ENCODE results near the gene NLGN4X.

NLGN4X gene

DNA sequence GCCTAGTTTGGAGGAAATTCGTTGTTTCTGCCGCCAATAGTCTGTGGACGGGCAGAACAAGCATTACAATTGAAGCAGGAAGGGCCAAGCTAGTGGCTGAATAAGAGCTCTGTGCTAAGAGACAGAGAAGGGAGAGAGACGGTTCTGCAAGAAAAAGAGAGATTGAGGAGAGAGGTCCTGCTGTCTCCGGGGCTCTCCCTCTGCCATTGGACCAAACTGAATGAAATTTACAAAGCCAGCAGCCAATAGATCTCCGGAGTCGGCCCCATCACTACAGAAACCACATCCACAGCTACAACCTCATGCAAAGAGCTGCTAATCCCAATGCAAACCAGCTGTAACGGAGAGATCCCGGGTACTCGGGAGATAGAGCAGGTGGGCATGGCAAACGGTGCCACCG, at the start of gene NLGN4X:
TSS of gene NLGN4X (minus strand) at position 148 of the 400 bp plus-strand sequence. CDS start 77,401 bp downstream, outside the sequence.
- H3K27ac ChIP-seq = no peak within 1 kb of the TSS
- no peak within 1 kb of the TSS for H3K9ac ChIP-seq
- H3K4me2 ChIP-seq = no peak within 1 kb of the TSS
- no peaks in the 10 kb centered on the region for H4K20me1 ChIP-seq
- no peak within 1 kb of the TSS for H3K4me3 ChIP-seq
- TF ChIP-seq Cebpa-rat (IDR thresholded peaks at IDR 0.05) = no peak
- H3K36me3 ChIP-seq = no peaks in the 10 kb centered on the region
- peaks cover 16 to 23% (median 18%) of the 10 kb centered on the region in 11 experiments for H3K9me3 ChIP-seq (replicated peaks in 1 of 11)
- peaks cover 0 to 10% (median 5%) of the 10 kb centered on the region in 11 experiments; a peak in 9 of 22 replicates for H3K27me3 ChIP-seq
- peaks cover 0 to 16% (median 0%) of the 10 kb centered on the region in 10 experiments; a peak in 7 of 20 replicates for H3K4me1 ChIP-seq

DNA sequence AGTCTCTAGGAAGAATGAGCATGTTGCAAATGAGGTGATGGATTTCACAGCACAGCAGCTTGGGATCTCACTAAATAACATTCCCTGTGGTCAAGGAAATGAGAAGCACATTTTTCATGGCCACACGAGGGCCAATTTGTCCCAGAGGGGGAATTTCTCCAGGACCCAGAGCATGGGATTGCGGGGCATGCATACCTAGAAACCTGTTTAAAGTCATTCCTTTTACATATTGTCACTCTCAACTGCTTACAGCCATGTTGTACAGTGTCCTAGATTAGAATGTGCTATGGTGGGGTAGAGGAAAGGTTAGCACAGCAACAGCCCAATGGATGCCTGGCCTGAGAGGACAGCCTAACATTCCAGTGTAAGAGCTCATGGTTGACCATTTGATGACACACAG, 37.4 kb upstream of the NLGN4X start:
- no peak for TF ChIP-seq Cebpa-rat (IDR thresholded peaks at IDR 0.05)

DNA sequence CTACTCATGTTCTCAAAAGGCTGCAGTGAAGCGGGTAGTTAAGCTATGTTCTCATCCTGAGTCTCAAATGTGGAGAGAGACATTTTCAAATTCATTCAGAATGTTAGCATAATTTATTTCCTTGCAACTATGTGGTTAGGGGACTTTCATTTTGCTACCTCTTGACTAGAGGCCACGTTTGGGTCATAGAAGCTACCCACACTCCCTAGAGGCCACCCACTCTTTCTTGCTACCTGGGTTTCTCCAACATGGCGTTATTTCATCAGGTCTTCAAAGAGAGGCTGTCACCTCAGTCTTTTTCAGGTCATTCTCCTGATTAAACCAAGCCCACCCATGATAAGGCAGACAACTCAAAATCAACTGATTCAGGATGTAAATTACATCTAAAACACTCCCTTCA, 34.3 kb upstream of the NLGN4X start:
- Histone ChIP-seq H3K4me1 (peaks cover 0 to 10% (median 0%) of the 10 kb centered on the region in 10 experiments; a peak in 4 of 20 replicates), H4K20me1 (no peaks in the 10 kb centered on the region), H3K36me3 (no peaks in the 10 kb centered on the region), H3K4me2 (no peak overlapping the region), H3K9ac (no peak overlapping the region), H3K27me3 (no peaks in the 10 kb centered on the region), H3K9me3 (replicated peaks in 1 of 11) (peaks cover 0 to 15% (median 4%) of the 10 kb centered on the region in 11 experiments; a peak in 8 of 22 replicates), H3K27ac (no peak overlapping the region), H3K4me3 (no peak overlapping the region)
- TF ChIP-seq Cebpa-rat (IDR thresholded peaks at IDR 0.05) = no peak

More for the DNA sequence above, 37.4 kb upstream of the NLGN4X start:
- no peak overlapping the region for H3K9ac ChIP-seq
- H3K9me3 ChIP-seq (replicated peaks in 1 of 11) = peaks cover 0 to 9% (median 0%) of the 10 kb centered on the region in 11 experiments; a peak in 1 of 22 replicates
- H3K4me1 ChIP-seq = peaks cover 0 to 10% (median 0%) of the 10 kb centered on the region in 10 experiments; a peak in 4 of 20 replicates
- no peaks in the 10 kb centered on the region for H3K36me3 ChIP-seq
- no peak overlapping the region for H3K4me2 ChIP-seq
- no peaks in the 10 kb centered on the region for H3K27me3 ChIP-seq
- H3K4me3 ChIP-seq = no peak overlapping the region
- no peak overlapping the region for H3K27ac ChIP-seq
- H4K20me1 ChIP-seq = no peaks in the 10 kb centered on the region

DNA sequence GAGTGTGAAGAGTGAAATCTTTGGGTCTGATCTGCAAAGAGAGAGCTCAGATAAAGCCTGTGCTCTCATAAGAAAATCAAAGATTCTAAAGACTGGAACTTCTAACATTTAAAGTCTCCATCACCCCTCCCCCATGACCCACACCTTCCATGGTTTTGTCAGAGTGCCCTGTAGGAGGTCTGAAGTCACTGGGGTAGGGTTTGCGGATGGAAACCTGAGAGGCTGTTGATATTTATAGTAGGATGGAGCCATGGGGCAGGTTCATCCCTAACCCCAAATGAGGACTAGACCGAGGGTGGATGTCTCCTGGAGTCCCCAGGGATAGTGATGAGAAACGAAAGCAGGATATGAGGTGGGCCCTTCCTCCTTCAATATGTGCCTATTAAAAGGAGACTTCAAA, 28.4 kb upstream of the NLGN4X start:
- H4K20me1 ChIP-seq = no peaks in the 10 kb centered on the region
- no peaks in the 10 kb centered on the region for H3K4me1 ChIP-seq
- H3K4me2 ChIP-seq = no peak overlapping the region
- no peak overlapping the region for H3K9ac ChIP-seq
- H3K9me3 ChIP-seq (replicated peaks in 1 of 11) = peaks cover 0 to 10% (median 4%) of the 10 kb centered on the region in 11 experiments; a peak in 9 of 22 replicates
- no peak for TF ChIP-seq Cebpa-rat (IDR thresholded peaks at IDR 0.05)
- no peak overlapping the region for H3K27ac ChIP-seq
- H3K36me3 ChIP-seq = no peaks in the 10 kb centered on the region
- no peak overlapping the region for H3K4me3 ChIP-seq
- no peaks in the 10 kb centered on the region for H3K27me3 ChIP-seq

DNA sequence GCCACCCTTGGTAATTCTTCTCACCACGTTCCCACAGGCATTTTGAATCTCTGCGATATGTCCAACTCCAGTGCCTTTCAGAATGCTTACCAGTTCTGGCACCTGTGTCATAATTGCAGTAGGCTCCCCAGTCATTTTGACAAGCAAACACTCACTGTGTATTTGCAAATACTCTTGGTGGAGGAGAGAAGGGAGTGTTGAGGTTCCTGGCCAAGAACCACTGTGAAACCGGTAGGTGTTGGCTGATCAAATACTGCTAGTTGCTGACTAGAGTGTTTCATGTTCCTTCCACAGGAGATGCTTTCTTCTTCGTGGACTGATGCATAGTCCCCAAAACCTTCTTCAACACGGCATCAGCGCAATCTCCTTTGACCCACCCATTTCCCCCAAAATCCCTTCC, 16.0 kb upstream of the NLGN4X start:
- Histone ChIP-seq H4K20me1 (no peaks in the 10 kb centered on the region), H3K27me3 (no peaks in the 10 kb centered on the region), H3K9ac (no peak overlapping the region), H3K9me3 (replicated peaks in 1 of 11) (peaks cover 0 to 9% (median 0%) of the 10 kb centered on the region in 11 experiments; a peak in 6 of 22 replicates), H3K36me3 (no peaks in the 10 kb centered on the region), H3K27ac (no peak overlapping the region), H3K4me2 (no peak overlapping the region), H3K4me1 (peaks cover 10 to 22% (median 16%) of the 10 kb centered on the region in 10 experiments; a peak in 17 of 20 replicates), H3K4me3 (no peak overlapping the region)
- TF ChIP-seq Cebpa-rat (IDR thresholded peaks at IDR 0.05) = no peak

DNA sequence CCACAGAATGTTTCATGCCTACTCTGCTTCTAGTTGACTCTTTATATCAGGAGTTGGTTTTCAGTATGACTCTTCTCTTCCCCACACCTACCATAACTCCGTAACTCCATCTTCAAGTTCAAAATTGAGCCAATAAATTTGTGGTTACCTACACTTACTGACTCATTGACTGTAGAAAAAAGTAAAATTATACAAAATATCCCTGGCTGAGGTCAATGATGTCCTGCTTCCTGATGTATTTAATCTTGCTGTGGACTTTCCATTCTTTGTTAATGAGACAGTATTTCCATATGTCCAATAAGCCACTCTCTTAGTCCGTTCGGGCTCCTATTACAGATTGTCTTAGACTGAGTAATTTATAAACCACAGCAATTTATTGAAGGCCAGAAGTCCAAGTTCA, 9.9 kb upstream of the NLGN4X start:
- no peak overlapping the region for H3K9ac ChIP-seq
- no peaks in the 10 kb centered on the region; a peak in 1 of 20 replicates for H3K4me1 ChIP-seq
- no peaks in the 10 kb centered on the region for H4K20me1 ChIP-seq
- no peak overlapping the region for H3K4me2 ChIP-seq
- no peak overlapping the region for H3K27ac ChIP-seq
- no peak overlapping the region for H3K4me3 ChIP-seq
- peaks cover 0 to 9% (median 0%) of the 10 kb centered on the region in 11 experiments; a peak in 5 of 22 replicates for H3K9me3 ChIP-seq (replicated peaks in 1 of 11)
- no peak for TF ChIP-seq Cebpa-rat (IDR thresholded peaks at IDR 0.05)
- no peaks in the 10 kb centered on the region for H3K36me3 ChIP-seq
- H3K27me3 ChIP-seq = no peaks in the 10 kb centered on the region

DNA sequence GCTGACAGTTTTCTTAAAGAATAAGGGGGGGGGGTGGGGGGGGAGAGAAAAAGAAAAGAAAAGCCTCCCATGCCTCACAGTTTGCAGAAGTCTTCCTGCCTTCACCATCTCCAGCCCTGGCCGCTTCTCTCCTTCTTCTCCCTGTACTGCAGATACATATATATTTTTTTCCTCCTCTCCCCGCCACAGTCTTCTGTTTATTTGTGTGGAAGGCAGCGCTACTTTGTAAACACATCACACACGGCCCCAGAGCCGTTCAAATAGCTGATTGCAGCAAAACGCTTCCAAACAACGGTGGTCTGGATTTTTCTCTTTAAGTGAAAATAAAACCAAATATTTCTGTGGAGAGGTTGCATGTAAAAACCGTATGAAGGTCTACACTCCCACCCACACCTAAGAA, 732 bp downstream of the NLGN4X start:
- Histone ChIP-seq H3K4me2 (no peak overlapping the region), H3K27ac (no peak overlapping the region), H4K20me1 (no peaks in the 10 kb centered on the region), H3K9ac (no peak overlapping the region), H3K4me3 (no peak overlapping the region), H3K36me3 (no peaks in the 10 kb centered on the region), H3K4me1 (peaks cover 0 to 24% (median 3%) of the 10 kb centered on the region in 10 experiments; a peak in 8 of 20 replicates), H3K27me3 (peaks cover 0 to 10% (median 5%) of the 10 kb centered on the region in 11 experiments; a peak in 9 of 22 replicates), H3K9me3 (replicated peaks in 1 of 11) (peaks cover 16 to 28% (median 18%) of the 10 kb centered on the region in 11 experiments)
- TF ChIP-seq Cebpa-rat (IDR thresholded peaks at IDR 0.05) = no peak

DNA sequence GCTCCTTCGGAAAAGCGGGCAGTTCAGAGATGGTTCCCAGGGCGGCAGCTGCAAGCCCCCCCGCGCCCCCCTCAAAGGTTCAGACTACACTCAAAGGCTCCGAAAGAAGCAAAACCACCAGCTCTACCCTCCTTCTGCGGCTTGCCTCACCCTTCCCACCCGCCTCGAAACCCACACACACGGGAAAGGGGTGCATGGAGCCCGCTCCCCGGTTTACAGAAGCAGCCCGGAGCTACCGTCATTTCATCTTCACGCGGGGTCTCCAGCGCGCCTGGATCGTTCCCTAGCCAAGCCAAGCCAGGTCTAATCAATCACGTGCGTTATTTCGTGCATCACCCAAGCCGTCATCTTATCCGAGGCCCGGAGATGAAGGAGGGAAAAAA, 1.2 kb downstream of the NLGN4X start:
- no peak overlapping the region for H3K4me2 ChIP-seq
- no peak for TF ChIP-seq Cebpa-rat (IDR thresholded peaks at IDR 0.05)
- peaks cover 0 to 10% (median 5%) of the 10 kb centered on the region in 11 experiments; a peak in 9 of 22 replicates for H3K27me3 ChIP-seq
- no peak overlapping the region for H3K9ac ChIP-seq
- no peak overlapping the region for H3K27ac ChIP-seq
- no peaks in the 10 kb centered on the region for H3K36me3 ChIP-seq
- peaks cover 16 to 32% (median 18%) of the 10 kb centered on the region in 11 experiments for H3K9me3 ChIP-seq (replicated peaks in 1 of 11)
- no peaks in the 10 kb centered on the region for H4K20me1 ChIP-seq
- H3K4me1 ChIP-seq = peaks cover 0 to 26% (median 4%) of the 10 kb centered on the region in 10 experiments; a peak in 11 of 20 replicates
- H3K4me3 ChIP-seq = no peak overlapping the region

DNA sequence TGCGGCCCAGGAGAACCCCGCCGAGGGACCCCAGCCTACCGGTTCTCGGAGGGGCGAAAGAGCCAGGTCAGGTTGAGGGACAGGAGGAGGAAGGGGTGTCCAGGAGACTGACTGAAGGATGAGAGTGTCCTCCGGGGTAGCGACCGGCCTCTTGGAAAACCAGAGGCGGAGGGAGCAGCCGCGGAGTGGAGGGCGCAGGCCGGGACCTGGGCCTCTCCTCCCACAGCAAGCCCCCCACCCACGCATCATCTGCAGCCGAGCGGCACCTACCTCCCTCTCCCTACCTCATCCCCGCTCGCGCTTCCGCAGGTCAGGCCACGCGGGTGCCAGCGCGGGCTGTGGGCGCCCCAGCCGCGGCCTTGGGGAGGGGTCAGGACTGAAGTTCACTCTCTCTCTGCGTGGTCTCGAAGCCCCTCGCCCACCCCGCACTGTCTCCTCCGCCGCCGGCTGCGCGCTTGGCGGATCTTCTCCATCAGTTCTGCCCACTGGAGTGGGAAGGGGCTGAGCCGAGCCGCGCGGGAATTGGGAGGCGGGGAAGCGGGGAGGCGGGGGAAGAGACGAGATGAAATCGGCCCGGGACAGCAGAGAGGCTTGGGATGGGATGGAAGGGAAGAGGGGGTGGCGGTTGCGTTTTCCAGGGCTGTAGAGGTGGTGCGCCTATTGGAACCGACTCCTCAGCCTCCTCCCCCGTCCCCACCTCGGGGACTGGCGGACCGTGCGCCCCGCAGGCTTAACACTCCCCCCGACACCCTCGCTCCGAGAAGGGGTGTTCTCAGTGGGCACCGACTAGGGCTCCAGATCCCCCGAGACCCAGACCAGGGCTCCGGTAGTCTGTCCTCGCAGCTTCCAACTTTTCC, 1.8 kb downstream of the NLGN4X start:
- no peak overlapping the region for H3K9ac ChIP-seq
- no peaks in the 10 kb centered on the region for H3K36me3 ChIP-seq
- peaks cover 0 to 10% (median 5%) of the 10 kb centered on the region in 11 experiments; a peak in 9 of 22 replicates for H3K27me3 ChIP-seq
- H3K4me3 ChIP-seq = no peak overlapping the region; a peak in 1 of 20 replicates
- H3K27ac ChIP-seq = no peak overlapping the region
- TF ChIP-seq Cebpa-rat (IDR thresholded peaks at IDR 0.05) = no peak
- H3K4me1 ChIP-seq = peaks cover 0 to 32% (median 6%) of the 10 kb centered on the region in 10 experiments; a peak in 11 of 20 replicates
- no peaks in the 10 kb centered on the region for H4K20me1 ChIP-seq
- peaks cover 16 to 39% (median 18%) of the 10 kb centered on the region in 11 experiments for H3K9me3 ChIP-seq (replicated peaks in 1 of 11)
- no peak overlapping the region for H3K4me2 ChIP-seq

Measured in BLaER1 treated with 17β-estradiol and CSF1 and Interleukin-3, amounts not matched to agents 10 nM and 100 nM (cell line).